ENCODE data around the gene TBC1D17.

The TBC1D17 gene

DNA sequence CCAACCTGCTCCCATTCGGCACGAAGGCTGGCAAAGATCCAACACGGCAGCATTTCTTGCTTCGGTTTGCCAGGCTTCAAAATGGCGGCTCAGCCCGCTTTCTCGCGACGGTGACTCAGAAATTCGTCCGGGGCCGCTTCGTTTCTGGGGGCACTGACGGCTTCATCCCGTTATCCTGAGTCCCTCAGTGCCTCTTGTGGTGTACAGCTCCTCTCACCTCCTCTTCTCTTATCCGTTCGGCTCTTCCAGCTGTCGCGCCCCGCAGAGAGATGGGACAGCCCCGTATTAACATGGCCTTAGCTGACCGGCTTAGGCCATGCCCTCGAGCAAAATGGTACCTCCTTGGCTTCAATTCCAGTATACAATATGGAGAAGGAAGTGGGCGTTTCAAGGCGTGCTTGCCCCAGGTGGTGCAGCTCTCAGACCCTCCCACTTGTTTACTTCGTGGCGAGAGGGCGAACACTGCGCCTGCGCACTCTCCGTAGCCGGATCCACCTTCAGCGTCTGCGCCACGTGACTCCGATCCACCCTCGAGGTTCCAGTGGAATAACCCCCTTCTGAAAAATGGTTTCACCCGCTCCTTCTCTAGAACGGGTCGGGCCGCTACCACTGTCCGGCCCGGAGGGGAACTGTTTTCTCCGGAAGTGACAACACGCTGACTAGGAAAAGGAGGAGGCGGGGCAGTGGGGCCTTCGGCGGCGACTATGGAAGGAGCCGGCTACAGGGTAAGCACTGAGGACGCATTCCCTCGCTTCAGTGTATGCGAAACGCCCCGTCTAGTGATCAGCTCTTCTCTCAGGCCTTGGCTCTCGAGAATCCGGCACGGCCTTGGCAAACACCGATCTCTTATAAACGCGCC is at the start of gene TBC1D17, which contains the start of gene AKT1S1:
TSS of gene TBC1D17 (plus strand) at position 683 of the 859 bp plus-strand sequence. CDS start at position 705, 22 bp downstream.
TSS of gene AKT1S1 (minus strand) at position 336 of the 859 bp plus-strand sequence. CDS start 4,060 bp downstream, outside the sequence.
- peak; percentile 97 for DNase-seq (ENCODE audit: low read depth)

DNA sequence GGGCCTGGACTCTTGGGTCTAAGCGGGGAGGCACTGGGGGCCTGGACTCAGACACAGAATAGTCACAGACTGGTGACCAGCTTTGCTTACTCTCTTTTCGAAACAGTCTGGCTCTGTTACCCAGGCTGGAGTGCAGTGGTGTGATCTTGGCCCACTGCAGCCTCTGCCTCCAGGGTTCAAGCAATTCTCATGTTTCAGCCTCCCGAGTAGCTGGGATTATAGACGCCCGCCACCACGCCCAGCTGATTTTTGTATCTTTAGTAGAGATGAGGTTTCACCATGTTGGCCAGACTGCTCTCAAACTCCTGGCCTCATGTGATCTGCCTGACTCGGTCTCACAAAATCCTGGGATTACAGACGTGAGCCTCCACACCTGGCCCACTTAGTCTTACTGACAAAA is 48.3 kb upstream of the TBC1D17 start:
- no peak for DNase-seq (ENCODE audit: low read depth)

DNA sequence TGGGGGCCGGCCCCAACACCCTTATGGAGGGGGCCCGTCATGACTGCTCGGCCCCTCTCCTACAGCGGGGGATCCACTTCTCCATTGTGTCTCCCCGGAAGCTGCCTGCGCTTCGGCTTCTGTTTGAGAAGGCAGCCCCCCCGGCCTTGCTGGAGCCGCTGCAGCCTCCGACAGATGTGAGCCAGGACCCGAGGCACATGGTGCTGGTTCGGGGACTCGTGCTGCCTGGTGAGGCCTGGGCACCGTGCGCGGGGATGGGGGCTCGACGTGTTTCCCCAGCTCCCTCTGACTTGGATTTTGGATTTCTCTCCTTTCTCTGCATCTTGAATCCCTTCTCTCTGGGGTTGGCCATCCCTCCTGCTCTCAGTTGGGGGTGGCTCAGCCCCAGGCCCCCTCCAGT is 47.8 kb upstream of the TBC1D17 start:
- no peak for DNase-seq (ENCODE audit: low read depth)

DNA sequence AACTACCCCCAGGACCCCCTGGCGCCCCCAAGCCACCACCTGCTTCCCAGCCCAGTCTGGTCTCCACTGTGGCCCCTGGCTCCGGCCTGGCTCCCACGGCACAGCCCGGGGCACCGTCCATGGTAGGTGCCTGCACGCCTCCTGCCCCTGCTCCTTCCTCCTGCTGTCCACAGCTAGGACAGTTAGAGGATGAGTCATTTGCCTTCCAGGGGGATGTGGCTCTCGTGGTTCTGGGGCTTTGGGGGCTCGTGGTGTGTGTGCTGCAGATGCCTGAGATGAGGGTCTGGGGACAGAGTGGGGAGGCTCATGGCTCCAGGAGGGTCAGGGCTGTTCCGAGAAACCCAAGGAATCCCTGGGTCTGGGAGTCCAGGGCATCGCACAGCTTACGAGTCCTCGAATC is 46.7 kb upstream of the TBC1D17 start:
- DNase-seq (ENCODE audit: low read depth), result no peak

DNA sequence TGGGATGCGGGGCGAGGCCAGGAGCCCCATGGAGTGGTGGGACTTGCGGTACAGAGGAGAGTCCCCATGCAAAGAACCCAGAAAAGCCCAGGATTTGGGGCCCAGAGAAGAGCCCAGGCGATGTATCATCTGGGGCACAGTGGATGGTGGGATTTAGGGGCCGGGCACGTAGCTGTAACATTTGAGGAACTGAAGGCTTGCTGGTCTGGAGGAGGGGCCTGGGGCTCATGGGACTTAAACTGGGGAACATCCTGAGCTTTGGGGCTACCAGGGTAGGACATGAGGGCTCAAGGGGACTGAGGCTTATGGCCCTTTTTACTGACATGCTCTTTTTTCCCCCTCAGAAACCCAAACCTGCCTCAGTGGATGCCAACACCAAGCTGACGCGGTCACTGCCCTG is 45.9 kb upstream of the TBC1D17 start:
- DNase-seq (ENCODE audit: low read depth), result no peak

DNA sequence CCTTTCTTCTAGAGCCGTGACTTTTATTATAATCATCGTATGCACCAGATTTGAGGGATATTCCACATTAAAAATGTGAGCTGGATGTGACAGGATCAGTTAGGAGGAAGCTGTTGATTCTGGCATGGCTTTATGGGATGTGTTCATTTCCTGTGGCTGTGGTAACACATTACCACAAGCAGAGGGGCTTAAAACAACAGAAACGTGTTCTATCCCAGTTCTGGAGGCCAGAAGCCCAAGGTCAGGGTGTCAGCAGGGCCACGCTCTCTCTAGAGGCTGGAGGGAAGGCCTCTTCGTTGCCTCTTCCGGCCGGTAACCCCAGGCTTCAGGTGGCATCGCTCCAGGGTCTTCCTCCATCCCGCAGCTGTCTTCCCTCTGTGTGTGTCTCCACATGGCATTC is 44.9 kb upstream of the TBC1D17 start:
- no peak for DNase-seq (ENCODE audit: low read depth)

DNA sequence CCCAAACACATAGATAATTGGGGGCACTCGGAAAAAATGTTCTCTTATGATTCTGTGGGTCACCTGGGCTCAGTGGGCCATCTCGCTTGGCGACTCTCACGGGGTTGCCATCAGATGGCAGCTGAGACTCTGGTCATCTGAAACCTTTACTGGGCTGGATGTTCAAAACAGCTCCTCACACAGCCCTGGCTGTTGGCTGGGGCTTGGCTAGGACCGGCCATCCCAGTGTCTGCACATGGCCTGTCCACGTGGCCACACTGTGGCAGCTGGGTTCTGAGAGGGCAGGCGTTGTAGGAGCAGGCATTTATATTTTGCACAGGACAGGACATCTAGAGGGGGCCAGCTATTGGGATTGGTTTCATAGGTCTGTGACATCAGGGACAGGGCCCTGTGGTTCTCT is 43.9 kb upstream of the TBC1D17 start:
- DNase-seq (ENCODE audit: low read depth), result no peak

DNA sequence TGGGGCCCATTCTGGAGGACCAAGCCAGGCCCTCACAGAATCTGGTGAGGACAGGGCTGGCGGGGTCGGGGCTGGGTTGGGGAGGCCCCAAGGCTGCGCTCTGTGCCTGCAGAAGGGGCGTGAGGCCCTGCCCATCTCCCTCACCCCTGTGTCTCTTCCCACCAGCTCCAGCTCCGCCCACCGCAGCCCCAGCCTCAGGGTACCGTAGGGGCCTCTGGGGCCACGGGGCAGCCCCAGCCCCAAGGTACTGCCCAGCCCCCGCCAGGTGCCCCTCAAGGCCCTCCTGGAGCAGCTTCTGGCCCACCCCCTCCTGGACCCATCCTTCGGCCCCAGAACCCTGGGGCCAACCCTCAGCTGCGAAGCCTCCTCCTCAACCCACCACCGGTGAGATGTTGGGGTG is 41.9 kb upstream of the TBC1D17 start:
- no peak for DNase-seq (ENCODE audit: low read depth)

DNA sequence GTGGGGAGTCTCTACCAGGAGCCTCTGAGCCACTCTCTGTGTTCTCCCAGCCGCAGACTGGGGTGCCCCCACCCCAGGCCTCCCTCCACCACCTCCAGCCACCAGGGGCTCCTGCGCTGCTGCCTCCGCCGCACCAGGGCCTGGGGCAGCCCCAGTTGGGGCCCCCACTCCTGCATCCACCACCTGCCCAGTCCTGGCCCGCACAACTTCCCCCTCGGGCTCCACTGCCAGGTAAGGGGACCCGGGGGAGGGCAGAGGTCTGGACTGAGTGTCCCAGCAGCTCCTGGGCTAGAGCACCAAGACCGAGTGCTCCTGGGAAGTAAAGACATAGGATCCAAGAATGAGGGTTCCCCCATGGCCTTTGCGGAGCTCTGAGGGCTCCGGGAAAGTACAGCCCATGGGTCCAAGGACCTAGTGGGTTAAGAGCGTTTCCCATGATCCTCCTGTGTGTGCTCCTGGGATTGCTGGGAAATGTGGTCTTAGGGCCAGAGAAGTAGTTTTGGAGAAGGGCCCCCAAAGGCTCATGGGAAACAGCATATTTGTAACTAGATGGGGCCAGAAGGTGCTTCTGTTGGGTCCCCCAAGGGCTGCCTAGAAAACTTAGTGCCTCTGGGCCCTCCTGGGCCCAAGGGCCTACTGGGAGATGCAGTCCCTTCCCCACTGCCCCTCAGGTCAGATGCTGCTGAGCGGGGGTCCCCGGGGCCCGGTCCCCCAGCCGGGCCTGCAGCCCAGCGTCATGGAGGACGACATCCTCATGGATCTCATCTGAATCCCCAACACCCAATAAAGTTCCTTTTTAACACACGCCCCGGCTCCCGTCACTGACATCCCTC is 41.1 kb upstream of the TBC1D17 start:
- DNase-seq (ENCODE audit: low read depth), result no peak

DNA sequence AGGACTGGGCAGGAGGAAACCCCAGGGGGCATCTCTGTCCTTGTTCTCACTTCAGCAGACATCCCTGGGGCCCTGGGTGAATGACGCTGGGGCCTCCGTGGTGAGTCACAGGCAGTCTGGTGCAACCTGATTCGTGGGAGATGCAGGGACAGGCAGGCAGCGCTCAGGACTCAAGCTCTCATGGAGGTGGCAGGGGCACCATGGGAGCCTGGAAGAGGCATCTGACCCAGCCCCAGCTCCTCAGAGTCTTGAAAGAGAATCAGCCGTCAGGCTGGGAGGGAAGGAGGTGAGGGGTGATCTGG is 40.5 kb upstream of the TBC1D17 start:
- no peak for DNase-seq (ENCODE audit: low read depth)

DNA sequence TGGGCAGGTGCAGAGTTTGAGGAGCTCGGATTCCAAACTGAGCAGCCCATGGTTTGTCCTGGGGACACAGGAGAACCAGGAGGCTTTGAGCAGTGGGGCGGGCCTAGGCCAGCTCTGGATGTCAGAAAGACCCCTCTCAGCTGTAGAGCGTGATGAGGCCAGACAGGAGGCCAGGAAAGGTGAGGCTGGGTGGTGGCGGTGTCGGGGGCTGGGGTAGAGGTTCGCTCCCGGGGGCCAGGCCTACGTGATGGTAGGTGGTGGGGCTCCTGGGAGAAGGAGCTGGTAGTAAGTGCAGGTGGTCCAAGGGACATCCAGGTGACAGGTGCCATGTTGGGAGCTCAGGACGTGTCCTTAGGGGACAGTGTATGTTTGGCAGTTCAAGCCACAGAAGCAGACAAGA is 40.1 kb upstream of the TBC1D17 start:
- no peak for DNase-seq (ENCODE audit: low read depth)

DNA sequence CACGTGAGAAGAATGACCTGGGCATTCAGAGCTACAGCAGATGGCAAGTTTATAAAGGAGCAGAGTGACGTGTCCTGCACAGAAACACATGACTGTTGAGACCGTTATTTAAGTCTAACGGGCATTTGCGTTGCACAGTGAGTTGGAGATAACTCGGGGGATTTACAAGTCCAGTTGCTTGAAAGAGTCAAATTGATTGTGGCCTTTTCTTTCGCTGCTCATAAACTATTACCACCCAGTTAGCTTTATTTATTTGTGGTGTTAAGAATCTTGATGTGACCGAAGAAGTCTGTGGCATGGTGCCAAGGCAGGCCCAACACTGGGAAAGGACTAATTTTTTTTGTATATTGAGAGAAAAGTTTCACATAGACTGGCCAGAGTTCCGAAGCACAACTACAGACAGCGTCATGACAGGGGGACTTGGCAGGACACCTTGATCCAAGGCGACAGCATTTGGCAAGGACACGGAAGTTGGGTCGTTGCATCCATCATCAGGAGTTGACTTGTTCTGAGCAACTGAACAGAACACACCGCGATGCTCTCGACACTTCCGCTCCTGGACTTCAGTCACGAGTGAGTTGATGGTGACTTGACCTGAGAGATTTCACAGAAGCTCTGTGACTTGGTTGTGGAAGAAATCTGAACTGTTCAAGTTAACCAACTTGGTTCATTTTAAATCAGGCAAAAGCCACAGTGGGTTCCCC is 38.5 kb upstream of the TBC1D17 start:
- DNase-seq (ENCODE audit: low read depth), result no peak

DNA sequence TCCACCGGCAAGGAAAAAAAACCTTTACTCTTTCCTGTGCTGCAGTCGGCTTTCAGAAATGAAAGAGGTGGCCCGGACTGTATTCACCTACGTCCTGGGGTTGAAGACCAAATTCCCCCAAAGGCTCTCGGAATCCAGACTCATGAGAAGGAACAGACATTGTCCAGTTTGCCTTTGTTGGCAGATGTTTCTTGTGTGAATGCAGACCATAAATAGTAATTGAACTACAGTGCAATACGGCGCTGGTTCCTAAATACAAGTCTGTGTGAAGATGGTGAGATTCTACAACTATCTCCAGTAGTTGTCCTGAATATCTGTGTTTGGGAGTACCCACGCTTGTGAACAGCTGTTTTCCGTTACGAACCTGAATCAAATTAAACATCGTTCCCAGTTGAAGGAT is 37.8 kb upstream of the TBC1D17 start:
- DNase-seq (ENCODE audit: low read depth), result no peak

DNA sequence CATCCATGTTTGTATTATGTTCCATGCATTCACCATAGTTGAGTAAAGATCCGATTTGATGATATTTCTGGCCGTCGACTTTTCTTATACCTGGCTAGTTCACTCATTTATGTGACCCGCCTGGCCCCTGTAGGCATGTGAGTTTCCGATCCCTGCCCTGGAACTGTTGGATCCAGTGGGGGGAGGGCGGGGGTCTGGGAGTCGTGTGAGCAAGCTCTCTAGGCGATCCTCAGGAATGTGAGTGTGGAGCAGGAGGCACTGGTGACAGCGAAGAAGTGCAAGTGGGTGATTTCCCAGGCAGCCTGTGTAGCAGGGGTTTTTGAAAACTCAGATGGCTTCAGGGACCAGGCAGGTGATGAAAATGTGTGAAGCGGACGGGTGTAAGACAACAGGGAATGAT is 37.2 kb upstream of the TBC1D17 start:
- no peak for DNase-seq (ENCODE audit: low read depth)

DNA sequence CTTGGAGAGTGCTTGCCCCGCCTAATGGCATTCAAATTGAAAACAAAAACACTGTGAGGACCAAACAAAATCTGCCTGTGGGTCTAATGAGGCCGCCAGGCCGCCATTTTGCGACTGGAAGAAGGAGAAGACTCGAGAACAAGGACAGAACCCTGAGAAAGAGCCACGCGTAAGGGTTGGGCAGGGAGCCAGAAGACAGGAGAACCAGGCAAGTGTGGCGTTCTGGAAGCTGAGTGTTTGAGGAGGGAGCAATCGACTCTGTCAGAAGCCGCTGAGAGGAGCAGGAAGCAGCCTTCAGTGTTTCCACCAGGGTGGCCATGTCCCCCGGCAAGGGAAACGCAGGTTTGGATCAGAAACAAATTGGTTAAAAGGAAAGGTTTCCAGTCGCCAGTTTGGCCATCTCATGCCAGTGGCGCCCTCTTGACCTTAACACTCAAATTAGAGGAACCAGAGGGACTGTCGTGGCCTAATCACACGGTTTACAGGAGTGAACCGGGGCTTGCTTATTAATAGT is 36.7 kb upstream of the TBC1D17 start:
- DNase-seq (ENCODE audit: low read depth), result no peak

DNA sequence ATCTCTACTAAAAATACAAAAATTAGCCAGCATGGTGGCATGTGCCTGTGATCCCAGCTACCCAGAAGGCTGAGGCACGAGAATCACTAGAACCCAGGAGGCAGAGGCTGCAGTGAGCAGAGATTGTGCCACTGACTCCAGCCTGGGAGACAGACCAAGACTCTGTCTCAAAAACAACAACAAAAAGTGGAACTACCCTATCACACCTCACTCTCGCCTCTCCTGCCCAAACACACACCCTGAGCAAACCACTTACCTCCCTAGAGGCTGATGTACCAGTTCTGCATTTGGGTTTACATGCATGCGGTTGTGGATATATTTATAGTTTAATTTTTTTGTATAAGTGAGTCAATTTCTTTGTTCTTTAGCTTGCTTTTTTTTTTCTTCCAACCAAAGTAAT is 34.2 kb upstream of the TBC1D17 start:
- DNase-seq (ENCODE audit: low read depth), result no peak

DNA sequence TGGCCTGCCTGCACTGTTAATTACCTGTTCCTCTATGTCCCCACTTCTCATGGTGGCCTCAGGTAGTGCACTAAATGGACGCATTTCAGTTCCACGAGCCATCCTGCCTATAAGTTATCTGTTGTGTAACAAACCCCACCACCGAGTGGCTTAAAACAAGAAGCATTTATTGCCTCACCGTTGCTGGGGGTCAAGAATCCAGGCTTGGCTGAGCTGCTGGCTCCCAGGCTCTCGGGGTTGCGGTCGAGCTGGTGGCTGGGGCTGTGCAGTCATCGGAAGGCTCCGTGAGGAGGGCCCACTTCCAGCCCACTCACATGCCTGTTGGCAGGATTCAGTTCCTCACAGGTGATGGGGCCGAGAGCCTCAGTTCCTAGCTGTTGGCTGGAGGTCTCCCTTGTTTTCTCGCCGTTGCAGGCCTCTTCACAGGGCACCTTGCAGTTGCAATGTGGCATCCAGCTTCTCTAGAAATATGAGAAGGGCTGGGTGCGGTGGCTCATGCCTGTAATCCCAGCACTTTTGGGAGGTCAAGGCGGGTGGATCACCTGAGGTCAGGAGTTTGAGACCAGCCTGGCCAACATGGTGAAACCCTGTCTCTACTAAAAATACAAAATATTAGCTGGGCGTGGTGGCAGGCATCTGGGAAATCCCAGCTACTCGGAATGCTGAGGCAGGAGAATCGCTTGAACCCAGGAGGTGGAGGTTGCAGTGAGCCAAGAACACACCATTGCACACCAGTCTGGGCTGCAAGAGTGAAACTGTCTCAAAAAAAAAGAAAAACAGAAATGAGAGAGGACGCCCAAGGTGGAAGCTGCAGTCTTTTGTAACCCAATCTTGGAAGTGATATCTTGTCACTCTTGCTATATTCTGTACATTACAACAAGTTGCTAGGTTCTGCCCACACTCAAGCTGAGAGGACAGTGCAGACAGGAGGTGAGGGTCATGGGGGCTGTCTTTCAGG is 33.1 kb upstream of the TBC1D17 start:
- no peak for DNase-seq (ENCODE audit: low read depth)

DNA sequence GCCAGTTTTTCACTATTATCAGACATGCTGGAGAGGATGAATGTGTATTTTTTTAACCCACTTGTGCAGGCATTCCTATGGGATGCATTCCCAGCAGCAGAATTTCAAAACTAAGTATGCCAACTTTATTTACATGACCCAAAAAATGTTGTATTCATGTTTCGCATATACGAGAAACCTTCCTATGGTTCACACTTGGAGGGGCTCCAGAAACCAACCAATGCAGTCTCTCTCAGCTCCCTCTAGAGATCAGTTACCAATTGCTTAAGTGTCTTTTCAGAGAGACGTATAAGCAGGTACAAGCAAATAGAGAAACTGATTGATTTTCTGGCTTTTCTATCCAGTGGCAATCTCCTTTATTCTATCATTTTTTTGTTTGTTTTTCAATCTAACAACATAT is 32.1 kb upstream of the TBC1D17 start:
- DNase-seq (ENCODE audit: low read depth), result no peak

DNA sequence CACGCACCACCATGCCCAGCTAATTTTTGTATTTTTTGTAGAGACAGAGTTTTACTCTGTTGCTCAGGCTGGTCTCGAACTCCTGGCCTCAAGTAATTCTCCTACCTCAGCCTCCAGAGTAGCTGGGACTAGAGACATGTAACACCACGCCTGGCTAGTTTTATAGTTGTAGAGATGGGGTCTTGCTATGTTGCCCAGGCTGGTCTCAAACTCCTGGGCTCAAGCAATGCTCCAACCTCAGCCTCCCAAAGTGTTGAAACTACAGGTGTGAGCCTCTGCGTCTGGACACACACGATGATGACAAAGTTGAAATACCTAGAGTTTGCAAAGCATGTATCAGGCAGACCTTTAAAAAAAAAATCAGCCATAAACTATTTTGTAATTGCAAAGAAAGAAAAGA is 31.1 kb upstream of the TBC1D17 start:
- DNase-seq (ENCODE audit: low read depth), result no peak

DNA sequence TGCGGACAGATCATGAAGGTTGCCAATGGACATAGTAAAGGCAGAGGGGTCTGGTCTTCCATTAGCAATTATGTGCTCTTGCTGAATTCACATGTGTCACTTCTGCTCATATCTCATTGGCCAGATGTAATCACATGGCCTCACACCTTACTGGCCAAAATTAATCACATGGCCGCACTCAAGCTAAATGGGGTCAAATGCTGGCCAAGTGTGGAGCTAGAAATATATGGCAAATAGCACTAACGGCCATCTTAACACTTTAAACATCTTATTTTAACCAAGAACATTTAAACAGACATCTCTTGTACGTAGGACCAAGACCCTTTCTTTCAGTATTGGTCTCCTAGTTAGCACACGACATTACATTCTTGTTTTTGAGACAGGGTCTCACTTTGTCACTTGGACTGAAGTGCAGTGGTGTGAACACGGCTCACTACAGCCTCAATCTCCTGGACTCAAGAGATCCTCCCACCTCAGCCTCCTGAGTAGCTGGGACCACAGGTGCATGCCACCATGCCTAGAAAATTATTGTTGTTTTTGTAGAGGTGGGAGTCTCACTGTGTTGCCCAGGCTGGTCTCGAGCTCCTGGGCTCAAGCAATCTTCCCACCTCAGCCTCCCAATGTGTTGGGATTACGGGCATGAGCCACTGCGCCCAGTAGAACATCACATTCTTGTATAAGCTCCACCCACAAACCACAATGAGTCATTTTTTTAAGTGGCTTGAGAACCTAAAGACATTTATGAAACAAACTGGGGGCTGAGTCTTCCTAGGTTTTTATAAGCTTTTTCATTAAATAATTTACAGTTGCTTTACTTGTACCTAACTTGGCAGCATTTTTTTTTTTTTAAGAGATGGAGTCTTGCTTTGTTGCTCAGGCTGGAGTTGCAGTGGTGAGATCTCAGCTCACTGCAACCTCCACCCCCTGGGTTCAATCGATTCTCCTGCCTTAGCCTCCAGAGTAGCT is 29.5 kb upstream of the TBC1D17 start:
- no peak for DNase-seq (ENCODE audit: low read depth)

All from activated T-helper 1 cell treated with Interleukin-2 at 50 U/mL for 16 hours (primary cell).